LoVo (cell line): ENCODE measurements around the gene NFAM1.

Source experiments
- DNase-seq: peaks from one replicate; pipeline ENCODE4 v3.0.0-alpha.2; 2016; ENCODE audit warnings: low spot score

NFAM1 gene

GRCh38 chr22:42335839-42336378, 96.3 kb downstream of the NFAM1 start:
- no peak for DNase-seq

- DNase-seq, result no peak
Measured at GRCh38 chr22:42334875-42335512, 97.2 kb downstream of the NFAM1 start.

GRCh38 chr22:42333544-42333943, 98.7 kb downstream of the NFAM1 start:
- no peak for DNase-seq

DNA sequence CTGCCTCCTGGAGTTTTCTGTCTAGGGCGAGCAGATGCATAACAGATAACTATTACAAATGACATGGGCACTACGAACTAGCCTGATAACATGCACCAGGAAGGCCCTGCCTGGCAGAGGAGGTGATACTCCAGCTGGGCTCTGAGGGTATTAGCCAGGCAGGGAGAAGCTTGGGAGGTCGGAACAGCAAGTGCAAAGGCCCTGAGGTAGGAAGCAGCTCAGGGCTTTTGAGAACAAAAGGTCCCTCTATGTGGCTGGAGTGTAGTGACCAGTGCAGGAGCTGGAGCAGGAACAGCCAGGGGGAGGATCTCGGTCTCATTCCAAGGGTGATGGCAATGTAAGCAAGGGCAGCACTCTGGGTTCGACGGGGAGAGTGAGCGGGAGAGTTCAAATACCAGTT, 100.1 kb downstream of the NFAM1 start:
- DNase-seq, result no peak

- DNase-seq, result no peak
Measured at GRCh38 chr22:42331014-42331413, 101.2 kb downstream of the NFAM1 start.
